HG03135 (cell line): ENCODE results near the gene GPHN.

ENCODE experiments used
- ATAC-seq: cut with Tn5 transposase; IDR thresholded peaks from one replicate; pipeline ENCODE4 v1.9.1; 2021; ENCODE audit warnings: mild to moderate bottlenecking, moderate library complexity; ENCODE audit not compliant: unreplicated experiment

Gene GPHN

GRCh38 chr14:66916421-66916820 is 408.5 kb downstream of the GPHN start:
- ATAC-seq: no peak

- no peak for ATAC-seq
Observed at GRCh38 chr14:66918527-66918926, 410.6 kb downstream of the GPHN start.

GRCh38 chr14:66920196-66920595 is 412.2 kb downstream of the GPHN start:
- no peak for ATAC-seq

GRCh38 chr14:66923251-66923650 is 415.3 kb downstream of the GPHN start:
- no peak for ATAC-seq

- ATAC-seq: no peak
Observed at GRCh38 chr14:66939409-66939808, 431.5 kb downstream of the GPHN start.

- ATAC-seq: no peak
Observed at GRCh38 chr14:66944872-66945271, 436.9 kb downstream of the GPHN start.

- ATAC-seq: no peak
Observed at GRCh38 chr14:66955159-66955558, 447.2 kb downstream of the GPHN start.

GRCh38 chr14:66959437-66960050 is 451.6 kb downstream of the GPHN start:
- no peak for ATAC-seq

- ATAC-seq: no peak
Observed at GRCh38 chr14:66965831-66966230, 457.9 kb downstream of the GPHN start.

GRCh38 chr14:66972469-66972868 is 464.5 kb downstream of the GPHN start:
- no peak for ATAC-seq

- ATAC-seq: no peak
Observed at GRCh38 chr14:66974397-66975025, 466.6 kb downstream of the GPHN start.

- ATAC-seq: no peak
Observed at GRCh38 chr14:66975251-66975650, 467.3 kb downstream of the GPHN start.

- ATAC-seq: no peak
Observed at GRCh38 chr14:66979101-66979974, 471.4 kb downstream of the GPHN start.

GRCh38 chr14:66982247-66982646 is 474.3 kb downstream of the GPHN start:
- ATAC-seq: no peak

GRCh38 chr14:66992776-66993175 is 484.8 kb downstream of the GPHN start:
- no peak for ATAC-seq

- no peak for ATAC-seq
Observed at GRCh38 chr14:66993512-66993911, 485.6 kb downstream of the GPHN start.

GRCh38 chr14:66998013-66998412 is 490.1 kb downstream of the GPHN start:
- no peak for ATAC-seq

- ATAC-seq: no peak
Observed at GRCh38 chr14:66999978-67000377, 492.0 kb downstream of the GPHN start.

- no peak for ATAC-seq
Observed at GRCh38 chr14:67002994-67003753, 495.2 kb downstream of the GPHN start.

GRCh38 chr14:67004521-67004920 is 496.6 kb downstream of the GPHN start:
- ATAC-seq: no peak

- no peak for ATAC-seq
Observed at GRCh38 chr14:67010602-67011001, 502.7 kb downstream of the GPHN start.
